HG03066 (cell line): ENCODE measurements around the gene OR52J3.
"Not testable (repeated sequence)": the region's sequence is repeated elsewhere in the genome, so short reads cannot be mapped to it uniquely, and the experiment has no call there.

Source experiments
- ATAC-seq: cut with Tn5 transposase; IDR thresholded peaks from one replicate; pipeline ENCODE4 v1.9.1; 2021; ENCODE audit warnings: low read depth; ENCODE audit not compliant: unreplicated experiment

OR52J3 gene

DNA sequence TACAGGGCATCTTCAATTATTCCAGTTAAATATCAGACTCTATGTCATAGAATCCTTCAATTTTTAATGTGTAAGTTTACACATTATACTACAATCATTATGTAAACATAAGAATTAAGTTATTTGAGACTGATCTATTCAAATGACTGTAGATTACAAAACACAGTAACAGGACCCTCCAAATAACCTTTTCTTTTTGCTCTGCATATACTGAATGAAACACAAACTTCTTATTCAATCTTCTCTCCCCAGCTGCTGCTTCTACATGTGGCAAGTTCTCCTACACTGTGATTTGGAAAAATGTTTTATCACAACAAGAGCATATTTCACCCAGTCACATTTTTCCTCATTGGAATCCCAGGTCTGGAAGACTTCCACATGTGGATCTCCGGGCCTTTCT is at the start of gene OR52J3:
Gene OR52J3, plus strand, starts transcription at position 301 of the 400 bp plus-strand sequence. Its CDS starts 0 bp downstream, at position 301.
- no peak for ATAC-seq

DNA sequence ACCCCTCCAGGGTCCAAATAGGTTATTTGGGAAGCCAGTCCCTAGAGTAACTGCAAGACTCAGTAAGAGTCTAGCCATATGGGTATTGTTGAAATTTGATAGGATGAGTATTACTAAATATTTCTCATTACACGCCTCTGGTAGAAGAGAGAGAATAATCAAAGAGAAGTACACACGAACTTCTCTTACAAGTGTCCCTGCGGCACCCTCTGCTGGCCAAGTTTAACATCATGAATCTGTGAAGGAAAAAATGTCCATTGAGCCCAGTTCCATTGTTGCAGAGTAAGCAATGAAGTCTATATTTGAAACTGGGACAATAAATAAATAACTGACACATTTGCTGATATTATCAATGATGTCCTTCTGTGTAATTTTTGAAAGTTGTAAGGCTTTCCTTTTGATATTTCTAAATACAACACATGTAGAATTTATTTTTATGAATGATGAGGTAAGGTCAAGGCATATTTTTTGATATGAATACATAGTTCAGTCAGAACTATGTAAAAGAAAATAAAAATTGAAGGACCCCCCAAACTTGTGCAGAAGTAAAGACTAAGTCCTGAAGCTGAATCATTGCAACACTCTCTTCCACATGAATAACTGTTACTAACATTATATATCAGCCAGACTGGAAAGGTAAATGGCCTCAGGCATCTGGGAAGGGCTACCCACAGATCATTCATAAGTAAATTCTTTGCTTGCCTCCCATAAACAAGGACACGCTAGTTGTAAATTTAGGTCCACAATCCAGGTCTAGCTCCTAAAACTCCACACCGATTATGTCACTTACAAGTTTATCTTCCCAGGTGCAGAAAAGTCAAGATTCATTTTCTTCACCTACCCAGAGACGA is 41.7 kb upstream of the OR52J3 start:
- no peak for ATAC-seq

DNA sequence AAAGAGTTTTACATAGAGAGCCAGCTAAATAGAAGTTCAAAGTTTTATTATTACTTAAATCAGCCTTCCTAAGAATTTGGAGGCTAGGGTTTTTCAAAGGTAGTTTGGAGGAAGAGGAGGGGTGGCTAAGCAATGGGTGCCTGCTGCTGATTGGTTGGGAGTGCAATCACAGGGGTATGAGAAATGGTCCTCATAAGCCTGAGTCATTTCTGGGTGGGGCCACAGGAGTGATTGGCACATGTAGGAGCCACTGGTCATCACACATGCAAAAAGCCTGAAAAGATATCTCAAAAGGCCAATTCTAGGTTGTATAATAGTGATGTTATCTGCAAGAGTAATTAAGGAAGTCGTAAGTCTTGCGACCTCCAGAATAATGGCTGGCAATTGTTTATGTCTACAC is 38.8 kb upstream of the OR52J3 start:
- no peak for ATAC-seq

DNA sequence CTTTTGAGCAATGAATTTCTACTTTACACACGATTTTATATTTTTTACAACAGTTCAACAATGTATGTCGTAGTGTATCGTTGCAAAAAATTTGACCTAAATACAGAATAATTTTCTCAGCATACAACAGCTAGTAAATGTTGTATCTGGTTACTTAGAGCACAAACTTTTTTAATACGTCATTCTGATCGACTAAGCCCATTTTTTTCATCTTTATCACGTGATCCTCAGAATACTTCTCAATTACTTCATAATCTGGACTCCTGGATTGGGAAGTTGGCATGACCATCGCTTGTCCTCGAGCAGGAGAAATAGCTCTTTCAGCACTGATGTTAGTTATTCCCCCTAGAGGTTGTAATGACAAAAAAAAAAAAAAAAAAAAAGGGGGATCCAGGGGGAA is 35.1 kb upstream of the OR52J3 start:
- no peak for ATAC-seq

DNA sequence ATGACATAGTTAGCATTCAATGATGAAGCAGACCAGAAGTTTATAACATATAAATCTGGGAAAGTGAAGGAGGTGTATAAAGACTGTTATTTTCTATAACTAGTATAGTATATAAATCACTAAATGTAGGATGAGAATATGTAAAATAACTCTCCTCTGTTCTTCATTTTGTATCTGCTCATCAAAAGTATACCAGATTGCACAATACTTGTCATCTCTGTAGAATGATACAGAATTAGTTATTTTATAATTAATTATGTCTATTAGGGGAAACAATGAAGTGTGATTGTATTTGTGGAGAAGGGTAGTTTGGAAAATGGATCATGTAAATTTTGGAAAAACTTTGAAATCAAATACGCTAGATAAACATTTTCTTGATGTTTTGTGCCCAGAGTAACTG is 33.3 kb upstream of the OR52J3 start:
- ATAC-seq, result no peak

DNA sequence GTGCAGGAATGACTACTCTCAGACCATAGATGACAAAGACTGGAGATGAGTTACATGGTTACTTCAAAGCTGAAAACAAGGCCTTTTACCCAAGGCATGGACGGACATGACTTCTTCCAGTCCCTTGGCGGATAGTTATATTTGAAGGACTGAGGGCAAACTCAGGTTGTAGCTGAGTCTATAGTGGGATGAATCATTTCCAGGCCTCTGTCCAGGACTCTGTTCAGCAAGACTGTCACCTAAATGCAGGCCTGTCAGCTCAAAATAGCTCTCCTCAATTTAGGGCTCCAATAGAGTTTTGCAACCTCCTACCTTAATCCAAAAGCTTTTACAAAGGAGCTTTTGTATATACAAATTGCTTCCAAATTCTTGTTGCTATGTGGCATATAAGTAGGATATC is 24.3 kb upstream of the OR52J3 start:
- no peak for ATAC-seq

DNA sequence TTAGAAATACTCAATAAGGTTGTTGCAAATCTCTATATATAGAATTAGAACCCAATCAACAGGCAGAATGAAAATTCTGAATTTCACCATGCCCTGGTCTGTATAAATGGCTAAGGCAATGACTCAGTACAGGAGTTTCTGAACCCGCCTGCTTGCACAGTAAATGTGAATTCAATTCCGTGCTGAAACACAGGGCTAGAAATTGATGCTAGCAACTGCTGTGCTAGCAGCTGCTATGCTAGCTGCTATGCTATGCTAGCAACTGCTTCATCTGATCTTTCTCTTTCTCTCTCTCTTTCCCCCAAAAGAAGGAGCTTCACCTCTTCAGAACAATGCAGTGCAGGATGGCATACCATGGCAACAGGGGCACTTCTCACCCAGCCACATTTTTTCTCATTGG is 9.7 kb upstream of the OR52J3 start:
- ATAC-seq, result no peak

DNA sequence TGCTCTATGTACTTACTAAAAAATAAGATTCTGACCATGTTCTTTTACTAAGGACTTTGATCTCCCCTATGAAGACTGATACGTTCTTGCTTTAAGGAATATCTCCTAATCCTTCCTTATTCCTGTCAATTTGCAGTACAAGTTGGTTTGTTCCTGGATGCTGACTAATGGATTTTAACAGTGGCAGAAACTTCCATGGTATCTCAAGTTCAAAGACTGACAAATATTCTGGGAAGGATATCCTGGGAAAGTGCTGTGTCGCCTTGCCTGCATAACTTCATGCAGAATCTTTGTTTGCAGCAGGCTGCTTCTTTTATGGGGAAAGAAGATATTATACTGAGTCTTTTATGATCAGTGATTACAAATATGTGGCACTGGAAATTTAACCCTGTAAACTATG is 8.4 kb upstream of the OR52J3 start:
- ATAC-seq, result no peak

DNA sequence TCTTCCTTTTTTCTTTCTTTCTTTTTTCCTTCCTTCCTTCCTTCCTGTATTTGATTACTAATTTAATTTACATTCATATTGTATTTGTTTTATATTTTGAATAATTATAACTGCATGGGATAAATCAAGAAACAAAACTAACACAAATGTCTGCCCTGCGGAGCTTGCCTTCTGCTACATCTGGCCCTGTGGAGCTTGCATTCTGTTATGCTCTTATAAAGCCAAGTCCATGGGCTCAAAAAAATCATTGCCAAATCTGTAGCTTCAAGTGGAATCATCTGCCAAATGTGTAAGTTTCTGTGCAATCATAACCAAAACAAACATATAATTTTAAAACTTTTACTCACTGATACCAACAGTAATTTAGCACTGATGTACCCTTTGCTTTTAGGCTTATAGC is 8.0 kb upstream of the OR52J3 start:
- ATAC-seq, result no peak

DNA sequence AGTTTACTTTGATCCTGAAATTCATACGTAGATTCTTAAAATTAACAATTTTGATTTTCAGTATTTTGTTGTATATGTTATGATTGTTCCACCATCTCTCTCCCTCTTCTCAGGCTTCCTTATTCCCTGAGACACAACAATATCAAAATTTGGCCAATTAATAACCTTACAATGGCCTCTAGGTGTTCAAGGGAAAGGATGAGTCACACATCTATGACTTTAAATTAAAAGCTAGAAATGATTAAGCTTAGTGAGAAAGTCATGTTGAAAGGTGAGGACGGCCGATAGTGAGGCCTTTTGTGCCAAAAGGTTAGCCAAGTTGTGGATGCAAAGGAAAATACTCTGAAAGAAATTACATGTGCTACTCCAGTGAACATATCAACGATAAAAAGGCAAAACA is 5.5 kb upstream of the OR52J3 start:
- ATAC-seq, result no peak

DNA sequence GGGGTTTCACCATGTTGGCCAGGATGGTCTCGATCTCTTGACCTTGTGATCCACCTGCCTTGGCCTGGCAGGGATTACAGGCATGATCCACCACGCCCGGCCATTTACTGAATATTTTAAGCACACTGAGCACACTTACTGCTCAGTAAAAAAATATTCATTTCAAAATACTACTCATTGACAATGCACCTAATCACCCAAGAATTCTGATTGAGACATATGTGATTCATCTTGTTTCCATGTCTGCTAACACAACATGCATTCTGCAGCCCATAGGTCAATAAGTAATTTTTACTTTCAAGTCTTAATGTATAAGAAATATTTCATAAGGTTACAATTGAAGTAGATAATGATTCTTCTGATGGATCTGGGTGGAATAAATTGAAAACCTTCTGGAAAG is 4.2 kb upstream of the OR52J3 start:
- no peak for ATAC-seq

DNA sequence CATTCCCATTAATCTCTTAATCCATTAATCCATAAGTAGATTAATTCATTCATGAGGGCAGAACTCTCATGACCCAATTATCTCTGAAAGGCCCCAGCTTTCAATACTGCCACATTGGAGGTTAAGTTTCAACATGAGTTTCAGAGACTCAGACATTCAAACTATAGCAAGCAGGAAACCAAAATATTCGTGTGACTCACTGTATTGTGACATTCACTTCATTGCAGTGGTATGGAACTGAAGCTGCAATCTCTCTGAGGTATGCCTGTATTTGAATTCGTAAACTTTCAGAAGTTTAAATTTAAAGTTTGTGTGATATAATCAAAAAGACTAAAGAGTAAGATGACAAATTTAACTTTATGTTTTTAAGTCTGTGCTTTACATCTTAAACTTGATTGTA is 2.9 kb upstream of the OR52J3 start:
- ATAC-seq, result no peak

DNA sequence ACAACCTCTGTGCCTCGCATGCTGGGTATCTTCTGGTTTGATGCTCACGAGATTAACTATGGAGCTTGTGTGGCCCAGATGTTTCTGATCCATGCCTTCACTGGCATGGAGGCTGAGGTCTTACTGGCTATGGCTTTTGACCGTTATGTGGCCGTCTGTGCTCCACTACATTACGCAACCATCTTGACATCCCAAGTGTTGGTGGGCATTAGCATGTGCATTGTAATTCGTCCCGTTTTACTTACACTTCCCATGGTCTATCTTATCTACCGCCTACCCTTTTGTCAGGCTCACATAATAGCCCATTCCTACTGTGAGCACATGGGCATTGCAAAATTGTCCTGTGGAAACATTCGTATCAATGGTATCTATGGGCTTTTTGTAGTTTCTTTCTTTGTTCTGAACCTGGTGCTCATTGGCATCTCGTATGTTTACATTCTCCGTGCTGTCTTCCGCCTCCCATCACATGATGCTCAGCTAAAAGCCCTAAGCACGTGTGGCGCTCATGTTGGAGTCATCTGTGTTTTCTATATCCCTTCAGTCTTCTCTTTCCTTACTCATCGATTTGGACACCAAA is 516 bp downstream of the OR52J3 start:
- ATAC-seq, result no peak

DNA sequence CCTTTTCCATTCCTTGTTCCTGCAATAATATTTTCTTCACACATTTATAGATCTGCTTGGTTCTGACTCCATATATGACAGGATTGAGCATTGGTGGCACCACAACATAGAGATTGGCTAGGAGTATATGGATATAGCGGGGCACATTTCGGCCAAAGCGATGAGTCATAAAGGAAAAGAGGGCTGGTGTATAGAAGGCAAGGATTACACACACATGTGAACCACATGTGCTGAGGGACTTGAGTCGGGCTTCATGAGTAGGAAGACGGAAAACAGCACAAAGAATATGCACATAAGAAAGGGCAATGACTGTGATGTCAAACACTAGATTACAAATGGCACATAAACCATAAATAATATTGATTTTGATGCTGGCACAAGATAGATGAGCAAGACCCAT is 12.4 kb downstream of the OR52J3 start:
- not testable (repeated sequence) for ATAC-seq

DNA sequence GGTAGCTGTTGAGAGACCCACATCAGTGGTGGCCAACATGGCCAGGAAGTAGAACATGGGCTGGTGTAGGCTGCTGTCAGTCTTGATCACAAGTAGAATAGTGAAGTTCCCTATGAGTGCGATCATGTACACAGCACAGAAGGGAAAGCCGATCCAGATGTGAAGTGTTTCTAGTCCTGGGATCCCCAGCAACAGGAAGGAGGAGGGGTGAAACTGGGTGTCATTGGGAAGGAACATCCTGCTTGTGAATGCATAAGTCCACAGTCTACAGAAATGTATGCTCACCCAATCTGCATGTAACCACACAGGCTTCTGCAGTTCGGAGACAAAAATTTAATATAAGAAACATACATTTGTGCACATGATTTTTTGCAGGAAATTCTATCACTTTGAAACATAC is 13.1 kb downstream of the OR52J3 start, which contains the start of gene OR52E2:
Gene OR52E2, minus strand, starts transcription at position 237 of the 400 bp plus-strand sequence. Its CDS starts 0 bp downstream, at position 237.
- no peak for ATAC-seq

DNA sequence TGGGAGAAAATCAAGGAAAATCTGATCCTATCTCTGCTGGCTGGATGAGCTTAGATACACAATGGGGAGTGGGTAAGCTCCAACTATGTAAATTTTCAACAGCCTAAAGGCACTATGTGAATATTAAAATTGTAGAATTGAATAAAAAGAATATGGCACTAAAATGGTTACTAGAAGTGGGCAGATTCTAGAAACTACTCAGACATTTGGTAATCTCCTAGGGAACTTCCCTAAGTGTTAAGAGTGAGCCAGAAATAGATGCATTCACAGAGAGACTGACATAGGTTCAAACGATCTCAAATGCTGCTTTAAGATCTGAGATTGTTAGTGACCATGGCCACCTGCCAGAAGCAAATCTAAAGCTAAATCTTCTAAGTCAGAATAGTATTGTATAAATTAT is 18.7 kb downstream of the OR52J3 start:
- ATAC-seq, result no peak

DNA sequence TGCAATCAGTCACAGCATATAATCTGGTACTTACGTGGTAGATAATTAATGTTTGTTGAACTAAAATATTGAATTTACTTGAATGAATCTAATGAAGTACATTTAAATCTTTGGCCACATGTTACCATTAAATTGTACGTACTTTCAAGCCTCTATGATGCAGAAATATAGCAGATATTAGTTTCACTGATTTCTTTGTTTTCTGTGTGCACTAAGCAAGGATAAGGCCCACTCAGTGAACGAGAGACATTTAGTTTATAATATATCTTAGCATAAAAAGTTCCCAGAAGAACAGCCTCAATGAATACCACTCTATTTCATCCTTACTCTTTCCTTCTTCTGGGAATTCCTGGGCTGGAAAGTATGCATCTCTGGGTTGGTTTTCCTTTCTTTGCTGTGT is 22.9 kb downstream of the OR52J3 start, which contains the start of gene OR52E1:
Gene OR52E1, plus strand, starts transcription at position 301 of the 400 bp plus-strand sequence.
- ATAC-seq, result no peak

DNA sequence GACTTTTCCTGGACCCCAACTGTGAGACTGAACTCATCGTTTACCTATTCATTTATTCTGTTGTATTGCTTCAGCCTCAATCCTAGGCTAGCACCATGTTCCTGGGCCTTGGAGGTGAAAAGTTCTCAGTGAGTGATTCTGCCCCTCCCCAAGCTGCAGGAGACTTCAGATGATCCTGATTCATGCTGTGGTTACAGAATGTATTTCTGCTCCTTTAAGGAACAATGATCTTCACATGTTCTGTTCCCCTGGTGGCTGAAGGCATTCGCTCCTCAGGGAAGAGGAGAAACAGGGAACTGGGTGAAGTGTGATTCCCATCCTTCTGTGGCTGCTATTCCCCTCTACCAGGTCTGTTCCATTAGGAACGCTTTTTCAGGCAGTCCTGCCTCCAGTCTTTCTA is 25.5 kb downstream of the OR52J3 start:
- ATAC-seq, result no peak

DNA sequence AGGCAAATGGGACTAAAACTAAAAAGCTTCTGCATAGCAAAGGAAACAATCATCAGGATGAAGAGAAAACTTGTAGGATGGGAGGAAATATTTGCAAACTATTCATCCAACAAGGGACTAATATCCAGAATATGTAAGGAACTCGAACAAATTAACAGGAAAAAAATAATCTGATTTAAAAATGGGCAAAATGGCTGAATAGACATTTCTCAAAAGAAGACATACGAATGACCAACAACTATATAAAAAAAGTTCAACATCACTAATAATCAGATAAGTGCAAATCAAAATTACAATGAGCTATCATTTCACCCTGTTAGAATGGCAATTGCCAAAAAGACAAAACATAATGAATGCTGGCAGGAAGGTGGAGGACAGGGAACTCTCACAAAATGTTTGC is 35.1 kb downstream of the OR52J3 start:
- no peak for ATAC-seq

DNA sequence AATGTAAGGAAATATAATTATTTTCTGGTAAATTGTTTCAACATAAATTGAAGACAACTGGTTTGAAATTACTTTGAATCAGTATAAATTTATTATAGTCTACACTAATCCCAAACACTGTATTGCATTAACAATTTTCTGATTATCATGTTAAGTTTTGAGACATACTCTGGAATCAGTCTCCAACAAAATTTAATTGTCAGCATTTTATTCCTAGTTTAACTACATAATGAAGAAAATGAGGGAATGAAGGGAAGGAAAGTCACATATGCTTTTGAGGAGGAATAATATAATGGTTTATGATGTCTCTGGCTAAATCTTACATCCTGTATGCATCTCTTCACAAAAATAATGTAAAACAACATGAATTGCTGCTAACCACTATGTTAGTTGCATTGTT is 37.3 kb downstream of the OR52J3 start:
- ATAC-seq, result no peak

DNA sequence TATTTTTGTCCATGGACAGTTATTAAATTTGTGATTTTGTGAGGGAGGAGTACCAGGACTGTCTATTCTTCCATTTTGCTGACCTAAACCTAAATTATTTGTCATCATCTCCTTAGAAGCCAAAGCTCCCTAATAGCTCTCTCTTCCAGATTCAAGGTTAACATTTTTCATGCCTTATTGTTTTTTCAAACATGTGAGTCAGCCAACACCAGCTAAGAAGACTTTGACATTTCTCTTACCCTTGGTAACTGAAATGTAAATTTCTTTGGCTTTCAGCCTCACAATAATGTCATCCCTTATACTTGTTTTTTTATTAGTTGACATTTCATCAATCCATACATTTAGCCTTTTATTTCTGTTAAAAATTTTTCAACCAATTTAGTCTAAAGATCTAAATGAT is 42.2 kb downstream of the OR52J3 start:
- no peak for ATAC-seq

DNA sequence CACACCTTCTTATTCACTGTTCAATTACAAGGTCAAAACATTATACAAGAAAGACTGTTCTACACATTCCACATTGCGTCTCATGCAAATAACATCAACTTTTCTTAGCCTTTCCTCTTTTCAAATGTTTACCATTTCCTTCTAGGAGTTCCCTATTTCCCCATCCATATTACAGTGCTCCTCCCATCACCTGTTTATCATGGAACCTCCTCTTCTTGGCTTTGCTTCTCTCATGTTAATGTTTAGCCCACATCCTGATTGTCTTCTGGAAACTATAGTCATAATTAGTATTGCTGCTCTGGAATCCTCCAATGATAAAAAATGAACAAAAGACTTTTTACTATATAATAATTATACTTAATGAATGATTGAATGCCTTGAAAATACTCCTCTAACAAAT is 44.3 kb downstream of the OR52J3 start:
- ATAC-seq, result no peak
